Dendritic cell treated with granulocyte-macrophage colony-stimulating factor and Interleukin-4, amounts not matched to agents 40 ng/mL and 50 ng/mL, for 4 days (primary cell): Measurements from ENCODE around the gene FEN1.
A peak's percentile ranks its signal among the peaks of the same experiment; 100 is the strongest.

ENCODE experiments used
- H3K27ac Mint-ChIP-seq: one replicate; pipeline ENCODE4 v1.8.0; 2022; ENCODE audit warnings: mild to moderate bottlenecking, mixed read lengths
- H3K27me3 Mint-ChIP-seq: one replicate; pipeline ENCODE4 v1.8.0; 2022; ENCODE audit warnings: mild to moderate bottlenecking, mixed read lengths
- H3K36me3 Mint-ChIP-seq: one replicate; pipeline ENCODE4 v1.8.0; 2022; ENCODE audit warnings: low read depth, mixed read lengths
- H3K4me1 Mint-ChIP-seq: one replicate; pipeline ENCODE4 v1.8.0; 2022; ENCODE audit warnings: low read depth, mixed read lengths
- H3K4me3 Mint-ChIP-seq: one replicate; pipeline ENCODE4 v1.8.0; 2022; ENCODE audit warnings: mild to moderate bottlenecking, moderate library complexity, mixed read lengths
- H3K9me3 Mint-ChIP-seq: one replicate; pipeline ENCODE4 v1.8.0; 2022; ENCODE audit warnings: mixed read lengths
- intact Hi-C: fragments of 100-400 bp; cut with micrococcal nuclease; formaldehyde crosslinking; loops from one replicate; pipeline ENCODE4 v1.15.0; 2022

FEN1 gene

DNA sequence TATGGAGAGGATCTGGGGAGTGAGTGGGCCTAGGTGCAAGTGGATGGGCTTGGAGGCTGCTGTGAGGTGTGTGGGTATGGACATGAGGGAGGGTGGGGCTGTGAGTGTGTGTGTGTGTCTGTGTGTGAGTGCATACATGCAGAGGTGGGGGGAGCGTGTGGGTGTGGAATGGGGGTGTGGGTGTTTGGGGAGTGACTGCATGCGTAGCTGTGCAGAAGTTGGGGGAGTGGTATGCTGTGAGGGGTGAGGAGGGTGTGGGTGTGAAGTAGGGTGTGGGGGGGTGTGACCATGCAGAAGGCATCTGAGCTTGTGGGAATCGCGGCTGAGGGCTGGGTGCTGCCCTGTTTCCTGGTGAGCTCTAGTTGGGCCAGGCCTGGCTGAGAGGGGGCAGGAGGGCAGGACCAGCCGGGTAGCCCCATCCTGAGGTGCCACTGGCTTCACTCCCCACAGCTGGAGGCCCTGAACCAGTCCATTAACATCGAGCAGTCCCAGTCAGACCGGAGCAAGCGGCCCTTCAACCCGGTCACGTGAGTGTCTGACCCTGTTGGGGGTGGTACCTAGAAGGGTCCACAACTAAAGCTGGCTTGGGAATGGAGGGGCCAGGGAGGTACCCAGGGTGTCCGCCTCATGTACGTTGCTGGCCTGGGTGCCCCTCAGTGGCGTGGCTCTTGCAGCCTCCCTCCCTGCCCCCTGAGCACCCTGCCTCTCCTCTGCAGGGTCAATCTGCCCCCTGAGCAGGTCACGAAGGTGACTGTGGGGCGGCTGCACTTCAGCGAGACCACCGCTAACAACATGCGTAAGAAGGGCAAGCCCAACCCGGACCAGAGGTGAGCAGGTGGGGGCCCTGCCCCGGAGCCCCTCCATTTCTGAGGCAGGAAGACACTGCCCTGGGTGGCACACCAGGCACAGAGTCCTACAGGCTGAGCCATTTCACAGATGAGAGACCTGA, 16.8 kb upstream of the FEN1 start:
- Mint-ChIP-seq H3K27me3 (peaks cover 37% of the 10 kb centered on the region), H3K27ac (no peak overlapping the region), H3K36me3 (no peaks in the 10 kb centered on the region), H3K4me3 (no peak overlapping the region), H3K9me3 (no peaks in the 10 kb centered on the region), H3K4me1 (peaks cover 54% of the 10 kb centered on the region)
- intact Hi-C loops, result loop anchor here (1.0 kb wide), 1 partner anchor 24 kb away; the partner anchor contains the start of gene MYRF

DNA sequence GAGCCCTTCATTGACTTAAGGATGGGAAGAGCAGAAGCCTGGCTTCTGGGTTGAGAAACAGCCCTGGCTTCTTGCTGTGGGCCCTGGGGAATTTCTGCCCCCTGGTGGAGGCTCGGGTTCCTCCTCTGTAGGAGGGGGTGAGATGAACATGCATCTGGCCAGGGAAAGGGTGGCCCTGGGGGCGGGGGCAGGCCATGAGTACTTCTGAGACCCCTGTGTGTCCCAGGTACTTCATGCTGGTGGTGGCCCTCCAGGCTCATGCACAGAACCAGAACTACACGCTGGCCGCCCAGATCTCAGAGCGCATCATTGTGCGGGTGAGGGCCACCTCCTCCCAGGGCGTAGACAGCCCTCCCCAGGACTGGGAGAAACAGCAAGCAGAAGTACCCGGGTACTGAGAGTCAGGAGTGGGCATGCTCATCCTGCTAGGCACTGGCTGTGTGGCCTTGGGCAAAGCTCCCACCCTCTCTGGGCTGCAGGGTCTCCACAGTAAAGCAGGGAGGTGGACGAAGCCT, 16.1 kb upstream of the FEN1 start:
- Mint-ChIP-seq H3K4me3 (peak overlapping the region; percentile 17), H3K27ac (no peak overlapping the region), H3K36me3 (no peaks in the 10 kb centered on the region), H3K9me3 (no peaks in the 10 kb centered on the region), H3K27me3 (peaks cover 37% of the 10 kb centered on the region), H3K4me1 (peaks cover 47% of the 10 kb centered on the region)
- intact Hi-C loops, result loop anchor here (1.0 kb wide), 1 partner anchor 24 kb away; the partner anchor contains the start of gene MYRF

DNA sequence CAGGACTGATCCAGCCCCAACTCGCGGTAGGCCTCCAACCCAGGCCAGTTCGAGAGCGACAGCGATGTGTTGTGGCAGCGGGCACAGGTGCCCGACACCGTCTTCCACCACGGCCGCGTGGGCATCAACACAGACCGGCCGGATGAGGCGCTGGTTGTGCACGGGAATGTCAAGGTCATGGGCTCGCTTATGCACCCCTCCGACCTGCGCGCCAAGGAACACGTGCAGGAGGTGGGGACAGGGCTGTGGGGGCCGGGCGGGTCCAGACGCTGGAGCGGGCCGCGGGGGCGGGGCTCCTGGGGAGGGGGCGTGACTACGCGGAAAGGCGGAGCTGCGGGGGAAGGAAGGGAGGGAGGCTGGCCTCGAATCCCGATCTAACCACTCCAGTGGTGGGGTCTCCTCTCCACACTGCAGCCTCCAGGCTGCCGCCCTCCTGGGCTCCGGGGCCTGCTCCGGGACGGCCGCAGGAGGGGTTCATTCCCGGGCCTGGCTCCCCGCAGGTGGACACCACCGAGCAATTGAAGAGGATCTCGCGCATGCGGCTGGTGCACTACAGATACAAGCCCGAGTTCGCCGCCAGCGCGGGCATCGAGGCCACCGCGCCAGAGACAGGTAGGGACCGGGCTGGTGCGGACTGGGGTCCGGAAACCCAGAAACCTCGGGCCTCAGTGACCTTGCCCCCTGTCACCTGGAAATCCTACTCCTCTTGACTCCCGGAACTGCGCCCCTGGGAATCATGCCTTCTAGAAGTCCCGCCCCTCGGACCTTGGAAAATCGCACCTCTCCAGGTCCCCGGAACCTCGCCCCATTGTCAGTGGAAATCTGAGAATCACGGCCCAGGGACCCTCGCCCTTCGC, 15.2 kb upstream of the FEN1 start:
- intact Hi-C loops, result no loop called here
- no peaks in the 10 kb centered on the region for H3K36me3 Mint-ChIP-seq
- peak overlapping the region; percentile 18 for H3K4me3 Mint-ChIP-seq
- H3K9me3 Mint-ChIP-seq, result no peaks in the 10 kb centered on the region
- peaks cover 37% of the 10 kb centered on the region for H3K27me3 Mint-ChIP-seq
- H3K27ac Mint-ChIP-seq, result no peak overlapping the region
- H3K4me1 Mint-ChIP-seq, result peaks cover 39% of the 10 kb centered on the region

DNA sequence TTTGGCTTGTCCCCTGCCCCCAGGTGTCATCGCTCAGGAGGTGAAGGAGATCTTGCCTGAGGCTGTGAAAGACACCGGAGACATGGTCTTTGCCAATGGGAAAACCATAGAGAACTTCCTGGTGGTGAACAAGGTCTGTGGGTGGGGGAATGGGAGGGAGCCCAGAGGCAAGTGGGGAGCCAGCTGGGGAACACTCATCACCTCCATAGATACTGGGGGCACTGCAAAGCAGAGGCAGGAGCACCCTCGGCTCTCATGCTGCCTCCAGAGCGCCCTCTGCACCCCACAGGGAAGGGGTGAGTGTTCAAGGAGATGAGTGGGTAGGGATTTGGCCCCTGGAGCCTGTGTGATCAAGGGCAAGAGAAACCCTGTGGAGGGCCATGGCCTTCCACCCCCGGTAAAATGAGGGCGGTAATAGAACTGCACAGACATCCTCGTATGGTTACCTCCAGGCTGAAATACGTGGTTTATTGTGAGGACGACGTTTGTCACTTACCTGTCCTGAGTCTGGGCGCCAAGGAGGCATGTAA, 14.3 kb upstream of the FEN1 start:
- intact Hi-C loops, result no loop called here
- Mint-ChIP-seq H3K4me1 (peaks cover 31% of the 10 kb centered on the region), H3K27me3 (peaks cover 37% of the 10 kb centered on the region), H3K27ac (no peak overlapping the region), H3K9me3 (no peaks in the 10 kb centered on the region), H3K36me3 (peaks cover 4% of the 10 kb centered on the region), H3K4me3 (no peak overlapping the region)

DNA sequence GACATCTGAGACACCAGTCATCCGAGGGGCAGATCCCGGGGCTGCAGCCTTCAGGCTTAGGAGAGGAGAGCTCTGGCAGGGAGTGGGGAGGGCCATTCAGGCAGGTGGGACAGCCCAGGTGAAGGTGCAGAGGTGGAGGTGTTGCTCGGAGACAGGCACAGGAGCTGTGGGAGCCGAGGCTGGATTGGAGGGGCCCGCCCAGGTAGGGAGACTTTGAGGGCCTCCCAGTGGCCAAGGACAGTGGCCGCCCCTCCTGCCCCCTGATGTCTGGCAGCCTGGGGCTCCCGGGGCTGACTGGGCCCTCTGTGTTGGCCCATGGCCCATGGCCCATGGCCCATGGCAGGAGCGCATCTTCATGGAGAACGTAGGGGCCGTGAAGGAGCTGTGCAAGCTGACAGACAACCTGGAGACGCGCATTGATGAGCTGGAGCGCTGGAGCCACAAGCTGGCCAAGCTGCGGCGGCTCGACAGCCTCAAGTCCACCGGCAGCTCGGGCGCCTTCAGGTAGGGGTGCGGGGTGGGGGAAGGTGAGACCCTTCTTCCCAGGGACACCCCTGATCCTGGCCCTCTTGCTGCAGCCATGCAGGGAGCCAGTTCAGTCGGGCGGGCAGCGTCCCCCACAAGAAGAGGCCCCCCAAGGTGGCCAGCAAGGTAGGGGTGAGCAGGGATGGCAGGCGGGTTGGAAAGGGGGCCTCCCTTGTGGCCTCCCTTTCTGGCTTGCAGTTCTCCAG, 13.6 kb upstream of the FEN1 start:
- Mint-ChIP-seq H3K4me1 (peaks cover 35% of the 10 kb centered on the region), H3K36me3 (peaks cover 11% of the 10 kb centered on the region), H3K27ac (no peak overlapping the region), H3K27me3 (peaks cover 37% of the 10 kb centered on the region), H3K4me3 (no peak overlapping the region), H3K9me3 (no peaks in the 10 kb centered on the region)
- intact Hi-C loops, result no loop called here

DNA sequence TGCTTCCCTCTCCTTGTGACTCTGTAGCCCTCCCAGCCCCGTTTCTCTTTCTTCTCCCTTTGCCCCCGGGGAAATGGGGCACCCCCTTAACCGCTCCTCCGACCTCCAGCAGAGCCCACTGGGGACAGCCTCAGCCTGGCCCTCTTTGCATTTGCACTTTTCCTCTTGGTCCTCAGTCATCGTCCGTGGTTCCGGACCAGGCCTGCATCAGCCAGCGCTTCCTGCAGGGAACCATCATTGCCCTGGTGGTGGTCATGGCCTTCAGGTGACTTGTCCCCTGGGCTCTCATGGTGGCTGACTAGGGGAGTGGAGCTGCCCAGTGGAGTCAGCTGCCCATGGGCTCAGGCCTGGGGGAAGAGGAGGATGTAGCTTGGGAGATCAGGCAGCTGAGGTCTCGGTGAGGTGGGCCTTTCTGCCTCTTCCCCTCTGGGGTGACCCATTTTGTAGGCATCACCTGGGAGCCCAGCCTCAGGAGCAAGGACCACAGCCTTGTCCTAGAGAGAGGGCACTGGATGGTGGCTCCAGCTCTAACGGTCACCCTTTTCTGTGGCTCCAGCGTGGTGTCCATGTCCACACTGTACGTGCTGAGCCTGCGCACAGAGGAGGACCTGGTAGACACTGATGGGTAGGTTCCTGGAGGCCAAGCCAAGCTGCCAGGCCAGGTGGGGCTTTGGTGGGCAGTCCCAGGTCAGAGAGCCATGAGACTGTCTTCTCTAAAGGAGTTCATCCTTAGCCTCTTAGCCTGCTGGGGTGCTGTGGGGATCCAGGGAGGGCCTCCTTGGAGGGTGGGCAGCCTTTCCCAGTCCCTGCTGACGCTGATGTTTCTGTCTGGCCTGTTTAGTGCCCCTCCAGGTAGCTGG, 12.8 kb upstream of the FEN1 start:
- Mint-ChIP-seq H3K4me1 (peaks cover 41% of the 10 kb centered on the region), H3K36me3 (peaks cover 19% of the 10 kb centered on the region), H3K4me3 (no peak overlapping the region), H3K27me3 (peaks cover 33% of the 10 kb centered on the region), H3K9me3 (no peaks in the 10 kb centered on the region), H3K27ac (no peak overlapping the region)
- intact Hi-C loops, result no loop called here

DNA sequence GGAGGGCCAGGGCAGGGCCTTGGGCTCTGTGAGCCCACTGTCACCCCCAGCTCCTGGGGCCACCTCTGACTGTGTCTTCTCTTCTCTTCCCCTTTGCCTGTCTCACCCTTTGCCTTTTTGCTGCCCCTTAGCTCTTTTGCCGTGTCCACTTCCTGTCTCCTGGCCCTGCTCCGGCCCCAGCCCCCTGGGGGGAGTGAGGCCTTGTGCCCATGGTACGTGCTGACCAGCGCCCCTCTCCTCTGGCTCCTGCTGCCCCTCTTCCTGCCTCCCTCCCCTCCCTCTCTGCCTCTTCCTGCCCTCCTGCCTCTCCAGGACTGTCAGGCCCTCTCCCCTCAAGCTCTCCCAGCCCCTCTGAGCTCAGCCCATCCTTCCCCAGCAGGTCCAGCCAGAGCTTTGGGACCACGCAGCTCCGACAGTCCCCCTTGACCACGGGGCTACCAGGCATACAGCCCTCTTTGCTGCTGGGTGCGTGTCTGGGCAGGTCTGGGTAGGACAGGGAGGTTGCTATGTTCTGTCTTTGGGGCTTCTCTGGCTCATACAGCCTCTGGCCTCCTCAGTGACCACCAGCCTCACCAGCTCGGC, 12.0 kb upstream of the FEN1 start:
- Mint-ChIP-seq H3K4me1 (peaks cover 35% of the 10 kb centered on the region), H3K27ac (no peak overlapping the region), H3K27me3 (peaks cover 30% of the 10 kb centered on the region), H3K9me3 (no peaks in the 10 kb centered on the region), H3K4me3 (no peak overlapping the region), H3K36me3 (peaks cover 27% of the 10 kb centered on the region)
- intact Hi-C loops, result no loop called here

DNA sequence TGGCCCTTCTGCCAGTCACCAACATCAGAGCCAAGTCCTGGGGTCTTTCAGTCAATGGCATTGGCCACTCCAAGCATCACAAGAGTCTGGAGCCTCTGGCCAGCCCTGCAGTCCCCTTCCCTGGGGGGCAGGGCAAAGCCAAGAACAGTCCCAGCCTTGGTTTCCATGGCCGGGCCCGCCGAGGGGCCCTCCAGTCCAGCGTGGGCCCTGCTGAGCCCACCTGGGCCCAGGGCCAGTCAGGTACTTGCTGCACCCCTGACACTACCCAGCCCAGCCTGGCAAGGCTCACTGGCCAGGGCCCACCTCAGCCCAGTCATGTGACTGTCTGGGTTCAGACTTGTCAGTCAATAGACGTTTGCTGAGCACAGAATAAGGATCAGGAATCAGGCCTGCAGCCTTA, 11.1 kb upstream of the FEN1 start:
- Mint-ChIP-seq H3K36me3 (peaks cover 36% of the 10 kb centered on the region), H3K27ac (no peak overlapping the region), H3K9me3 (no peaks in the 10 kb centered on the region), H3K4me1 (peaks cover 29% of the 10 kb centered on the region), H3K27me3 (peaks cover 26% of the 10 kb centered on the region), H3K4me3 (no peak overlapping the region)
- intact Hi-C loops, result no loop called here

DNA sequence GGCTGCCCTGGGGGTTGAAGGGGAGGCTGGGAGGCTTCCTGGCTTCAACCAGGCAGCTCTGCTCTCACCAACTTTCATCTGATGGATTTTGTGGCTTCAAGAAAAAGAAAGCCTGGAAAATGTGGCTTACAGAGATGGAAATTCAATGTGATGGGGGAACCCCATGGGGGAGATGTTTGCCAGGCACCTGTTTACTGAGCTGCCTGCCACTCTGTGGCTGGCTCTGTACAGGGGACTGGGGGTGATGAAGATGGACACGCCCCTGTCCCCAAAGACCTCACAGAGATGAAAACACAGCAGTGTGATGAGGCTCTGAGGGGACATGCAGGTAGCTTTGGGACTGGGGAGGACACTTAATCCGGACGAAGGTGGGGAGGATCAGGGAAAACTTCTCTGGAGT, 10.4 kb upstream of the FEN1 start:
- Mint-ChIP-seq H3K27ac (no peak overlapping the region), H3K36me3 (peaks cover 43% of the 10 kb centered on the region), H3K27me3 (peaks cover 19% of the 10 kb centered on the region), H3K9me3 (no peaks in the 10 kb centered on the region), H3K4me1 (peaks cover 22% of the 10 kb centered on the region), H3K4me3 (no peak overlapping the region)
- intact Hi-C loops, result no loop called here

DNA sequence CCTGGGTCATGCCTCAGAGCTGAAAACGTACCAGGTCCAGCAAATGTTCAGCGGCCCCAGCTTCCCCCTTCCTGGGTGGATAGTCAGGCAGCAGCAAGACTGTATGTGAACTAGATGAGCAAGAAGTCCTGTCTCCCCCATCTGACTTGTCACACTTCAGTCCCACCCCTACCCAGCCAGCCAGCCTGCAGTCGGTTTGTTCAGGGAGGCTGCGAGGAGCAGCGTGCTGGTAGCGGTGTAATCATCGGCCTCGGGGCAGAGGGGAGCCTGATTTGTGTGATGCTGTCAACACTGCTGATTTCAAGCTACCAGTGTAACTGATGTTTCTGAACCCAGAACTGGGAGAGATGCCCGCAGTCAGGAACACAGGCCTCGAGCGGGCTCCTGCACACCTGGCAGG, 9.9 kb upstream of the FEN1 start:
- Mint-ChIP-seq H3K27me3 (peaks cover 14% of the 10 kb centered on the region), H3K9me3 (no peaks in the 10 kb centered on the region), H3K36me3 (peaks cover 49% of the 10 kb centered on the region), H3K4me1 (peaks cover 19% of the 10 kb centered on the region), H3K27ac (no peak overlapping the region), H3K4me3 (no peak overlapping the region)
- intact Hi-C loops, result no loop called here

DNA sequence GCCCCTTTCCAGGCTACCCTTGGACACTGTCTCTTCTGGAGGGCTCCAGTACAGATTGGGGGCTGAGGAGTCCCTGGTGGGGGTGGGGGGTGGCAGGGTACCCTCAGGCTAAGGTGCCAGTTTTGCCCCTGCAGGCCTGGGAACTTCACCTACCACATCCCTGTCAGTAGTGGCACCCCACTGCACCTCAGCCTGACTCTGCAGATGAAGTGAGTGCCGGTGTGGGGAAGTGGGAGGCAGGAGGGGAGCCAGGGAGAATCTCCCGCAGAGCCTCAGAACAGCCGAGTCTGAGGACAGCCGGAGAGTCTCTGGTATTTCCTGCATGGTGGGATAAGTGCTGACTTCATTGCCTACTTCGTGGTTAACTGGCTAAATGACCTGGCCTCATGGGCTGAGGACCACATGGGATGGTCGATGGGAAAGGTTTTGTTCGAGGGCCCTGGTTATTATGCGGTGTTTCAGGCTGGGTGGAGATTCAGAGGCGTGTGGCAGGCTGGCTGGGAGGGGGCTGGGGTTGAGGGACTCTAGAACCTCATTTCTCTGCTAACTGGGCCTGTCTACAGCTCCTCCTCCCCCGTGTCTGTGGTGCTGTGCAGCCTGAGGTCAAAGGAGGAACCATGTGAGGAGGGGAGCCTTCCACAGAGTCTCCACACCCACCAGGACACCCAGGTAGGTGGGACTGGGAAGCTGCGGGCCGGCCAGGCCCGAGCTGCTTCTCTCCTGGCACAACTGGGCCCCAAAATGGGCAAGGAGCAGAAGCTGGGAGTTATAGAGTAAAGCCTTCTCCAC, 8.8 kb upstream of the FEN1 start:
- intact Hi-C loops, result no loop called here

DNA sequence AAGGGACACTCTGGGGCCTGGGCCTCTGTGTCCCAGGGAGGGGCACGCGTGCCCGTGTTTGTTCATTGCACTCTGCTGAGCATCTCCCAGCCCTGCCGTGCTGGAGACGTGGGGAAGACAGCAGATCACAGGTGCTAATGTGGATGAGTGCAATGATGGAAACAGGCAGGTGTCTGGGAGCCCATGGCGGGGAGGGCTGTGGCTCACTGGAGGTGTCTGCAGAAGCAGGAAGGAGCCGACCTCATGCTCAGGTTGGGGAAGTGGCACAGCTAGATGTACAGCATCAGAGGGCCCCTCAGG, 8.3 kb upstream of the FEN1 start:
- H3K9me3 Mint-ChIP-seq, result no peaks in the 10 kb centered on the region
- peaks cover 65% of the 10 kb centered on the region for H3K36me3 Mint-ChIP-seq
- peaks cover 3% of the 10 kb centered on the region for H3K27me3 Mint-ChIP-seq
- intact Hi-C loops, result no loop called here
- peak overlapping the region; percentile 10 for H3K27ac Mint-ChIP-seq
- no peak overlapping the region for H3K4me3 Mint-ChIP-seq
- peaks cover 23% of the 10 kb centered on the region for H3K4me1 Mint-ChIP-seq

More for the DNA sequence above, 8.8 kb upstream of the FEN1 start:
- peak overlapping the region; percentile 10 for H3K27ac Mint-ChIP-seq
- peaks cover 59% of the 10 kb centered on the region for H3K36me3 Mint-ChIP-seq
- peaks cover 21% of the 10 kb centered on the region for H3K4me1 Mint-ChIP-seq
- peaks cover 3% of the 10 kb centered on the region for H3K27me3 Mint-ChIP-seq
- H3K9me3 Mint-ChIP-seq, result no peaks in the 10 kb centered on the region
- H3K4me3 Mint-ChIP-seq, result no peak overlapping the region
